Measurements from ENCODE around the gene MLYCD. TPM values are rescaled to one million over a fixed set of nuclear protein-coding genes. Genes with fewer than 3 reads are reported as not detected.

Gene MLYCD
- 1 to 10 TPM; 2.1 to 5.9 (median 4.1) TPM for polyA plus RNA-seq (ENCODE audit: insufficient read length in 4 of 4)

DNA sequence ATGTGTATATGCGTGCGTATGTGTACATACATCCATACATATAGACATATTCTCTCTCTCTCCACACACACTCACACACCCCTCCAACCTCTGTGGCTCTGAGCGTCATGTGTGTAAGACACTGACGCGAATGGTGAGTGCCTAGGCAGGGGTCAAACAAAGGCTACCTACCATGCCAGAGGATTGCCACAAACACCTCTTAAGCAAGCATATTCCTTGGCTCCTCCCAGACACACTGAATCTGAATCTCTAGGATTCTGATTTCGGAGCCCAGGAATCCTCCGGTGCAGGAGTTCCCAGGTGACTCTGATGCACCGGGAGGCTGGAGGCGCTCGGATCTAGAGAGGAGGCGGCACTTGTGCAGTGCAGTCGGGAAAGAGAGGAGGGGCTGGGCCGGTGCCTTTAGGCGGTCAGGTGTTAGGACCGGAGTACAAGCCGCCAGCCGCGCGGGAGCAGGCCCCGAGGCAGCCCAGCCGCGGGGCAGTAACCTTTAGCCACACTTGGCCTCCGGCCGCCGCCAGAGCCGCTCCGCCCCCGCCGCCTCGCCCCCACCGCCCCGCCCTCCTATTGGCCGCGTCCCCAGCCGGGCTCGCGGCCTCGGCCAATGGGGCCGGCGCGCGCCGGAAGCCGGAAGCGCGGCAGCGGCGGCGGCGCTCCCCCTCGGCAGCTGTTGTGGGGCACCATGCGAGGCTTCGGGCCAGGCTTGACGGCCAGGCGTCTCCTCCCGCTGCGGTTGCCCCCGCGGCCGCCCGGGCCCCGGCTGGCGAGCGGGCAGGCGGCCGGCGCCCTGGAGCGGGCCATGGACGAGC is at the start of gene MLYCD:
MLYCD (plus strand) TSS at position 653 of the 809 bp plus-strand sequence; CDS start at position 683, 30 bp downstream.
- DNase-seq (ENCODE audit: low read depth in 4 of 4, low spot score in 3 of 4): peak; percentile 35 to 60 (median 56)

GRCh38 chr16:83849421-83849820 is 49.5 kb upstream of the MLYCD start:
- no peak for DNase-seq (ENCODE audit: low read depth in 4 of 4, low spot score in 3 of 4)

GRCh38 chr16:83850947-83851346 is 48.0 kb upstream of the MLYCD start:
- DNase-seq (ENCODE audit: low read depth in 4 of 4, low spot score in 3 of 4): no peak

DNA sequence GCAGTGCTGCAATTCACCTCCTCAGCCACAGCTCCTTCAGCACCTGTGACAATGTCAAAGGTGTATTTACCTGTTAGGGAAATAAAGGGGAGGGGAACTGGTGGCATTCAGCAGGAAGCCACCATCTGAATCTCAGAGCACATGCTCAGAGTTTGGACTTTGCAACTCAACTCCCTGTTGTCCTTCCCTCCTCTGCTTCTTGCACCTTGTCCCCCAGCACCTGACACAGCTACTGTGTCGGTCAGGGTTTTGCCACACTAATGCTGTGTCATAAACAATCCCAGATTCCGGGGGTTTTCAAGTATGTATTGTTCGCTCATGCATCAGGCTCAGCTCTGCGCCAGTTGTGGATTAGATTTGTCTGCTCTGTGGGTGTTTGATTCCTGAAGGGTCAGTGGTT is 47.4 kb upstream of the MLYCD start:
- no peak for DNase-seq (ENCODE audit: low read depth in 4 of 4, low spot score in 3 of 4)

DNA sequence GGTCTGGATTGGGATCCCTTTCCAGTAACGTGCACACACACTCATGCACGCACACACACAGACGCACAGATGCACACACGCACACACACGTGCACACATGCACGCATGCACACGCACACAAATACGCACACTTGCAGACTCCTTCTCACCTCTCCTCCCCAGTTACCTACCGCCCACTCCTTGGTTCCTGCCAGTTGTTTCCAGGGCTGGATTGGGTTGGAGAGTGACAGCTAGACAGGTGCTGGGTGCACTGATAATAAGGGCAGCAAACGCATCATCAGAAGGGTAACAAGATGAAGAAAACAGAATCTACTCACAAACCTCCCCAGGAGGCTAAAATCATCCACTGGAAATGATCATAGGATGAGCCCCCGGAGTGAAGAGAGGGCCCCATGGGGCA is 46.1 kb upstream of the MLYCD start:
- no peak for DNase-seq (ENCODE audit: low read depth in 4 of 4, low spot score in 3 of 4)

DNA sequence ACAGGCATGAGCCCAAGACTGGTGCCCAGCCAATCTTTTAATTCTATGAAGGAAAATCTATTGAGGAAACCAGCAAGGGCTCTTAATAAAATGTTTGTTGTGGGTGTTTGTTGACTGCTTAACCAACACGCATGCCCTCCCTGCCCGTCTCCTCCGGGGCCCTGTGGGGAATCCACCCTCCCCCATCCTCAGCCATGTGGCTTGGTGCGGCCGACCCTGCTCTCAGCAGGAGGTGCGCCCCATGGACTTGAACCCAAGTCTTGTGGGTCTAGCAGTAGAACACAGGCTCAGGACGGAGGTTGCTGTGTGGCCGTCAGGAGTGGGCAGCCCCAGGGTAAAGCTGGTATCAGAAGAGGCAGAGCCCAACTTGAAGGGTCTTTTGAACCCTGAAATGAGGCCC is 45.1 kb upstream of the MLYCD start:
- no peak for DNase-seq (ENCODE audit: low read depth in 4 of 4, low spot score in 3 of 4)

DNA sequence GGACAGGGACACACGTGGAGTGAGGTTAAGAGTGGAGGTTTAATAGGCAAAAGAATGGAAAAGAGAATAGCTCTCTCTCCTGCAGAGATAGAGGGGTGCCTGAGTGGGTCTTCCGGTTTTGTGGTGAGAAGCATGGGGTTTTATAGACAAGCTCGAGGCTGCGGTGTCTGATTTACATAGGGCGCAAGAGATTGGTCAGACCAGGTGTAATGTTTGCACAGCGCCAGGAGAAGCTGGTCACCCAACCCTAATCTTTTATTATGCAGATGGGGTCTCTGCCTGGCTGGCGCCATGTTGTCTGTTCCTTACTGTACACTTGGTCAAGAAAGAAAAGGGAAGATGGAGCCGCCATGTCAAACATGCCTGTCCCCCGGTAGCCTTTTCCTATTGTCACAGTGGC is 44.5 kb upstream of the MLYCD start:
- no peak for DNase-seq (ENCODE audit: low read depth in 4 of 4, low spot score in 3 of 4)

- DNase-seq (ENCODE audit: low read depth in 4 of 4, low spot score in 3 of 4): no peak
These were observed 42.1 kb upstream of the MLYCD start for GRCh38 chr16:83856792-83857191.

GRCh38 chr16:83859265-83859664 is 39.6 kb upstream of the MLYCD start:
- no peak for DNase-seq (ENCODE audit: low read depth in 4 of 4, low spot score in 3 of 4)

GRCh38 chr16:83862661-83863060 is 36.3 kb upstream of the MLYCD start:
- no peak for DNase-seq (ENCODE audit: low read depth in 4 of 4, low spot score in 3 of 4)

DNA sequence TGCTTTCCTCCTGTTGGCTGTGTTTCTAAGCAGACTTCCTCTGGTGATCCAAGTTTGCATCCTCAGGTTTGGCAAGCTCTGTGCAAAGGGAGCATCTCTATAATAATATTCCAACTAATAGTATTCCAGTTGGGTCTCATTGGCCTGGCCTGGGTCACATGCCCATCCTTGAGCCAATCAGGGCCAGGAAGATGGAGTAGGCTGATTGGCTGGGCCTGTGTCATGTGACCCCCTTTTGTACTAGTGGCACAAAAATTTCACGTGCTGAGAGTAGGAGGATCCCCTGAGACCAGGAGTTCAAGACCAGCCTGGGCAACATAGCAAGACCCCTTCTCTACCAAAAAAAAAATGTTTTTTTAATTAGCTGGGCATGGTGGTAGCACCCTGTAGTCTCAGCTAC is 35.2 kb upstream of the MLYCD start:
- no peak for DNase-seq (ENCODE audit: low read depth in 4 of 4, low spot score in 3 of 4)

DNA sequence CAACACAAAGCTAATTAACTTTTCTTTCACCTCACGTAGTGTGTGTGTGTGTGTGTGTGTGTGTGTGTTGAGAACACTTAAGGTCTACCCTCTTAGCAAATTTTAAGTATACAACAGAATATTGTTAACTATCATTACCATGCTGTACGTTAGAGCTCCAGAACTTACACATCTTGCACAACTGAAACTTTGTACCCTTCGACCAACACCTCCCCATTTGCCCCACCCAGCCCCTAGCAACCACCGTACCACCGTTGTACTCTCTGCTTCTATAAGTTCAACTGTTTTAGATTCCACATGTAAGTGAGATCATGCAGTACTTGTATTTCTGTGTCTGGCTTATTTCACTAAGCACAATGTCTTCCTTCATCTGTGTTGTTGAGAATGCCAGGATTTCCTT is 28.1 kb upstream of the MLYCD start:
- no peak for DNase-seq (ENCODE audit: low read depth in 4 of 4, low spot score in 3 of 4)

GRCh38 chr16:83878838-83879237 is 20.1 kb upstream of the MLYCD start:
- DNase-seq (ENCODE audit: low read depth in 4 of 4, low spot score in 3 of 4): peak in 1 of 4 donors; percentile 8

- no peak for DNase-seq (ENCODE audit: low read depth in 4 of 4, low spot score in 3 of 4)
These were observed 16.6 kb upstream of the MLYCD start for GRCh38 chr16:83882163-83882885.

DNA sequence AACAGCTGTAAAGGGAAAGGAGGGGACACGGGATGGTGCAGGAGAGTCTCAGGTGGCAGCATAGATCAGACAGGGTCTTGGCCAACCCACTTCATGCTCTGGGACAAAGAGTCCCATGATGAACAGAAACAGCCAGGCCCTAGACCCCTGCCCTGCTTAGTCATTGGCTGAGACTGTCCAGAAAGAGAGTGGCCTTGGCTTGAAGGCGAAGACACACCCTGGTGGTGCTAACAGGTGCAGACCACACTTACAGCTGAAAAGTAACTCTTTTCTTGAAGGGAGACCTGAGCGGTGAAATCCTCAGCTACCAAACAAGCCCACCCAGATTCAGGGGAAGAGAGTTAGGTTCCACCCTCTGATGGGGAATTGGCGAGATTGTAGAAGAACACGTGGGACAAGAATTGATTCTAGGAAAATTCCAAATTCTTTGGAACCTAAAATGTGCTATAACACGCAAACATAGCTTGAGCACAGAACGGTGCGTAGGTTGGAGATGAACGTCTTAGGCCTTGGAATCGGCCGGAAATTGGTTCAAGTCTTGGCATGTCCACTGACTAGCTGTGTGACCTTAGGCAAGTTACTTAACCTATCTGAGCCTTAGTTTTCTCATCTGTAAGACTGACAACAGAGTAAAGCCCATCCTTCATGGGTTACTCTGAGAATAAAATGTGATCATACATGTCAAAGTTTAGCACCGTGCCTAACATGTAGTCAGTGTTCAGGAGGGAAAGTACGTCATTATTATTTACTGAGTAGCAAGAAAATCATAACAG is 12.5 kb upstream of the MLYCD start:
- no peak for DNase-seq (ENCODE audit: low read depth in 4 of 4, low spot score in 3 of 4)

DNA sequence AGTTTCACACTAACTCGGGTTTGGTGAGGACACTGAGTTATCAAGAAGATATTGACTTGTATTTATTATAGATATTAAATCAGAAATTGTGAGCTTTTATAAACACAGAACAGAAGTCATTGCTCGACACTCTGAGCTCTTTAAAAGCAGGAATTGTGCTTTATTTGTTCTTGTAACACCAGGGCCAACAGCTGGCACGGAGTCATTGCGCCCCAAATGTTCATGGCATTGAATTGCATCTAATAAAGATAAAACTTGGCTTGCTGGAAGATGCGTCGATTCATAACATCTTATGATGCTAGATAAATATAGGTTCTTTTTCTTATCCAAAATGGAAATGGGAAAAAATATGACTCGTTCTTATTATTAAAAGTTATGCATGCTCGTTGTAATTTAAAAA is 11.8 kb upstream of the MLYCD start:
- no peak for DNase-seq (ENCODE audit: low read depth in 4 of 4, low spot score in 3 of 4)

DNA sequence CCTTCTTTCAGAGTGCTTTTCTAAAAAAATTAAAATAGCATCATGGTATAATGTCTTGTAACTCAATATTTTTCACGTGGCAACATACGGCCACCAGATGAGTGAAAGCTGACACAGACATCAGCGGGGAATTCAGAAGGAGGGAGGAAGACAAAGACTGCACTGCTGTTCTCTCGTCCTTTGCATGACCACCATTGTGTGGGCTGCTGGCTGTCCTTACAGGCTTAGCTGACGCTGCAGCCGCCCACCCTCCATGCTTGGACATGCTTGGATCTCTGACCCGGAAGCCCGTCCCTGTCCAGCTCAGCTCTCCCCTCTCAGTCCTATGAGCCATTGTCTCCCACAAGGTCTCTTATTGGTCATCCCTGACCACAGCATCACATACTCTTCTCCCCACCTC is 11.4 kb upstream of the MLYCD start:
- DNase-seq (ENCODE audit: low read depth in 4 of 4, low spot score in 3 of 4): no peak

DNA sequence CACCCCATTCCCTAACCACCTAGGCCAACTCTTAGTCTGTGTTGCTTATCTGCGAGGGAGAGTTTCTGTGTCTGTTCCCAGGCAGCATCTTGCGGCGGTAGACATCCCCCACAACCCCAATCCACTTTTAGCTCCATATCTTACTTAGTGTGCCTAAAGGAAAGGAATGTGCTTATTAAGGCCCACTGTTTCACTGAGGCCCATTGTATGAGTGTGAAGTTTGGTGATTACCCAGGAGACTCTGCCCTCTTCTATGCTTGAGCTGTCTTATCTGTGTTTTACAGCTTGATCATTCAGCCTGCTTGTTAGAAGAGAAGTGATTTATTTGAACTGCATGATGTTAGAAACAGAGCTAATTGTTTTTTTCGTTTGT is 10.3 kb upstream of the MLYCD start:
- no peak for DNase-seq (ENCODE audit: low read depth in 4 of 4, low spot score in 3 of 4)

DNA sequence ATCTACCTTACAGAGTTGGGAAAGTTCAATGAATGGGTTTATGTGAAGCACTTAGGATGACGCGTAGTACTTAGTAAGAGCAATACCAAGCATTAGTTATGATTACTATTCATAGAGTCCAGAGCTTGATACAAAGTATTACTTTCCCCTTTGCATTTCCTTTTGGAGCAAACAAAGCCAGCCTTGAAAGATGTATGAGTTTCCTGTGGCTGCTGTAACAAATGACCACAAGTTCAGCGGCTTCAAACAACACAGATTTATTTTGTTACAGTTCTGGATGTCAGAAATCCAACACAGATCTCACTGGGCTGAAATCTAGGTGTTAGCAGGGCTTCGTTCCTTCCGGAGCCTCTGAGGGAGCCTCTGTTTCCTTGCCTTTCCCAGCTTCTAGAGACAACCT is 8.6 kb upstream of the MLYCD start:
- DNase-seq (ENCODE audit: low read depth in 4 of 4, low spot score in 3 of 4): no peak

DNA sequence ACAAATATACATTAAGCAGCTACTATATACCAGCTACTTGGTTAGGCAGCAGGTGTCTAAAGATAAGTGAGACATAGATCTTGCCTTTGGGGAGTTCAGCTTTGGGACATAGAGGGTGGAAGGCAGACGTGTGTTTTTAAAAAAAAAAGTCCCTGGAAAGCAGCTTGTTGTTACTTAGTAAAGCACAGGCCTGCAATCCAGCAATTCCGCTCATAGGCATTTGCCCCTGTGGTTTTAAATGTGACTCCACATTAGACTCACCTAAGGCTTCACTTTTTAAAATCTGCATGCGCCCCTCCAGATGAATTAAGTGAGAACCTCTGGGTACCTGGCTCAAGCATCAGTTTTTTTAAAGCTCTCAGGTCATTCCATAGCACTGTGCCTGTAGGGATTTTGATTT is 7.2 kb upstream of the MLYCD start:
- no peak for DNase-seq (ENCODE audit: low read depth in 4 of 4, low spot score in 3 of 4)

- no peak for DNase-seq (ENCODE audit: low read depth in 4 of 4, low spot score in 3 of 4)
These were observed 3.7 kb upstream of the MLYCD start for GRCh38 chr16:83895243-83895642.

Data from left renal pelvis (tissue), 4 donors.